Measurements from ENCODE around the gene NXF1. TPM values are rescaled to one million over a fixed set of nuclear protein-coding genes. Genes with fewer than 3 reads are reported as not detected.

NXF1 gene
- total and polyA plus RNA-seq, 2 donors (not counting 1 experiment from before 2014, with no cell fraction given), result 161 to 262 TPM

- peak within 1 kb of the TSS; percentile 97 for H3K4me2 ChIP-seq (replicated peaks; ENCODE audit: low read depth, low read length, poor library complexity, severe bottlenecking)
- H3K9me3 Mint-ChIP-seq (ENCODE audit: insufficient read depth), result no peaks in the 10 kb centered on the region
- H3K27ac Mint-ChIP-seq, result peak within 1 kb of the TSS; percentile 91
- ChIA-PET POLR2A (interaction anchor here (0.7 to 2.7 kb wide), 7 partner anchors 13 to 343 kb away, joined by 3 to 19 read pairs (median 4); partner anchors contain the start of genes GANAB and WDR74), CTCF (interaction anchor here (0.6 to 1.5 kb wide), 2 partner anchors 65 to 912 kb away, joined by 3 read pairs; partner anchors contain the start of gene HNRNPUL2)
- H3K4me1 ChIP-seq (ENCODE audit: control insufficient read depth in 2 of 2, insufficient read depth in 2 of 2, low read length in 2 of 2), result peaks cover 25 to 34% of the 10 kb centered on the region in 2 donors
- intact Hi-C loops (cut with micrococcal nuclease), result loop anchor here (1.0 kb wide), 4 partner anchors 14 to 71 kb away; partner anchors contain the start of genes NXF1, POLR2G and TAF6L
- H3K9ac ChIP-seq (ENCODE audit: low read length), result peak within 1 kb of the TSS; percentile 89
- H3K79me2 ChIP-seq (ENCODE audit: control insufficient read depth, insufficient read depth, low read length), result peaks cover 53% of the 10 kb centered on the region
- H4K20me1 ChIP-seq (ENCODE audit: control insufficient read depth, insufficient read depth, low read length, poor library complexity, severe bottlenecking), result peaks cover 15% of the 10 kb centered on the region
- peaks cover 46% of the 10 kb centered on the region for H3K4me1 Mint-ChIP-seq
- peak within 1 kb of the TSS; percentile 65 to 83 for H3K27ac ChIP-seq (ENCODE audit: low read length in 2 of 2)
- under 1% methylated on average over 50 of the region's 58 CpGs for WGBS (ENCODE audit: insufficient coverage)
- peak within 1 kb of the TSS; percentile 91 for H3K4me3 Mint-ChIP-seq
- ATAC-seq (ENCODE audit: low read depth) (peak; percentile 74), DNase-seq (peak; percentile 89)
- H3K9me3 ChIP-seq (ENCODE audit: control extremely low read depth in 1 of 3, control insufficient read depth in 2 of 3, insufficient read depth in 1 of 3, low read length in 2 of 3), result no peaks in the 10 kb centered on the region
- H3K4me3 ChIP-seq (ENCODE audit: control extremely low read depth in 1 of 5, extremely low read depth in 1 of 5, insufficient read depth in 1 of 5, low read depth in 2 of 5, low read length in 4 of 5), result peak within 1 kb of the TSS; percentile 32 to 94 (median 85)
- H2AFZ ChIP-seq (ENCODE audit: insufficient read depth, low read depth, low read length, poor library complexity, severe bottlenecking), result peak within 1 kb of the TSS; percentile 77
- H3K36me3 ChIP-seq (replicated peaks in 1 of 2; ENCODE audit: control extremely low read depth in 1 of 2, control insufficient read depth in 1 of 2, extremely low read depth in 1 of 2, insufficient read depth in 2 of 2, low read length in 1 of 2), result peaks cover 0 to 58% of the 10 kb centered on the region in 2 experiments
- no peaks in the 10 kb centered on the region for H3K27me3 ChIP-seq (replicated peaks in 1 of 4; ENCODE audit: control extremely low read depth in 1 of 4, control insufficient read depth in 3 of 4, insufficient read depth in 4 of 4, low read length in 3 of 4)
- TF ChIP-seq, protein P1, sequence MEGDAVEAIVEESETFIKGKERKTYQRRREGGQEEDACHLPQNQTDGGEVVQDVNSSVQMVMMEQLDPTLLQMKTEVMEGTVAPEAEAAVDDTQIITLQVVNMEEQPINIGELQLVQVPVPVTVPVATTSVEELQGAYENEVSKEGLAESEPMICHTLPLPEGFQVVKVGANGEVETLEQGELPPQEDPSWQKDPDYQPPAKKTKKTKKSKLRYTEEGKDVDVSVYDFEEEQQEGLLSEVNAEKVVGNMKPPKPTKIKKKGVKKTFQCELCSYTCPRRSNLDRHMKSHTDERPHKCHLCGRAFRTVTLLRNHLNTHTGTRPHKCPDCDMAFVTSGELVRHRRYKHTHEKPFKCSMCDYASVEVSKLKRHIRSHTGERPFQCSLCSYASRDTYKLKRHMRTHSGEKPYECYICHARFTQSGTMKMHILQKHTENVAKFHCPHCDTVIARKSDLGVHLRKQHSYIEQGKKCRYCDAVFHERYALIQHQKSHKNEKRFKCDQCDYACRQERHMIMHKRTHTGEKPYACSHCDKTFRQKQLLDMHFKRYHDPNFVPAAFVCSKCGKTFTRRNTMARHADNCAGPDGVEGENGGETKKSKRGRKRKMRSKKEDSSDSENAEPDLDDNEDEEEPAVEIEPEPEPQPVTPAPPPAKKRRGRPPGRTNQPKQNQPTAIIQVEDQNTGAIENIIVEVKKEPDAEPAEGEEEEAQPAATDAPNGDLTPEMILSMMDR (IDR thresholded peaks at IDR 0.05), result no peak
- TF ChIP-seq EZH2 (IDR thresholded peaks at IDR 0.05; ENCODE audit: borderline replicate concordance, insufficient read depth, low read depth, low read length, poor library complexity, severe bottlenecking), result no peak
- no peaks in the 10 kb centered on the region for H3K27me3 Mint-ChIP-seq
These were observed 13.6 kb downstream of the NXF1 start, which contains the start of gene TMEM223 for GRCh38 chr11:62791501-62792201. TSS of gene TMEM223 (minus strand) at chr11:62792006. CDS start at chr11:62791994, 12 bp downstream.

Measured in B cell (primary cell).